Measurements from ENCODE around the gene RELCH. TPM values are rescaled to one million over a fixed set of nuclear protein-coding genes. Genes with fewer than 3 reads are reported as not detected.

The RELCH gene
- polyA plus RNA-seq, 2 of the 4 experiments (the other 2 are of a cell fraction), result 13.5 to 17.5 TPM

DNA sequence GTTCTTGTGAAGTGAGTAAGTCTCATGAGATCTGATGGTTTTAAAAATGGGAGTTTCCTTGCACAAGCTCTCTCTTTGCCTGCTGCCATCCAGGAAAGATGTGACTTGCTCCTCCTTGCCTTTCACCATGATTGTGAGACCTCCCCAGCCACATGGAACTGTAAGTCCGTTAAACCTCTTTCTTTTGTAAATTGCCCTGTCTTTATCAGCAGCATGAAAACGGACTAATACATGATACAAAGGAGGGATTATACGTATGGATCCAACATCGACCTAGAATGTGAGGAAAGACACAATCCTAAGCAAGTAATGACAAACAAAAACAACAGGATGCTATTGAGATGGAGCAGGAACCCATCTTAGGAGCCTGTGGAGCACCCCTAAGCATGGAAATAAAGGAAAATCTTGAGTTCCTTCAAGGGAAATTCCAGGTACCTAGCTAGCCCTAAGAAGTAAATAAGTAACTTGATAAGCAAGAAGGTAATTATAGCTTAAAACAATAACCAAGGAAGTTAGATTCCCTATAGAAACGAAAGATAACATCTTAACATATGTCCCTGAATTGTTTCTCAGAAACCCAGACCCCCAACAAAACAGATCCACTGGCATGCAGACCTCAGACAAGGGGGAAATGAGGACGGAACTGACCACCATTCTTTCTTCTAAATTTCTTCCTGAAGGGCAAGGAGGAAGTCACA lies 136.6 kb downstream of the RELCH start (continued):
- no peak for TF ChIP-seq CEBPB (IDR thresholded peaks at IDR 0.05)
- no peak for TF ChIP-seq RARB (CRISPR knock-in tag; IDR thresholded peaks at IDR 0.05)
- TF ChIP-seq NR3C1 (IDR thresholded peaks at IDR 0.05), result no peak
- TF ChIP-seq POLR2A (IDR thresholded peaks at IDR 0.05; ENCODE audit: low read length), result no peak
- no peak for TF ChIP-seq MYC (IDR thresholded peaks at IDR 0.05; ENCODE audit: borderline replicate concordance, low read length)
- TF ChIP-seq RCOR1 (IDR thresholded peaks at IDR 0.05; ENCODE audit: low read depth, low read length), result no peak
- TF ChIP-seq, protein P1, sequence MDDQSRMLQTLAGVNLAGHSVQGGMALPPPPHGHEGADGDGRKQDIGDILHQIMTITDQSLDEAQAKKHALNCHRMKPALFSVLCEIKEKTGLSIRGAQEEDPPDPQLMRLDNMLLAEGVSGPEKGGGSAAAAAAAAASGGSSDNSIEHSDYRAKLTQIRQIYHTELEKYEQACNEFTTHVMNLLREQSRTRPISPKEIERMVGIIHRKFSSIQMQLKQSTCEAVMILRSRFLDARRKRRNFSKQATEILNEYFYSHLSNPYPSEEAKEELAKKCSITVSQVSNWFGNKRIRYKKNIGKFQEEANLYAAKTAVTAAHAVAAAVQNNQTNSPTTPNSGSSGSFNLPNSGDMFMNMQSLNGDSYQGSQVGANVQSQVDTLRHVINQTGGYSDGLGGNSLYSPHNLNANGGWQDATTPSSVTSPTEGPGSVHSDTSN (IDR thresholded peaks at IDR 0.05), result no peak

DNA sequence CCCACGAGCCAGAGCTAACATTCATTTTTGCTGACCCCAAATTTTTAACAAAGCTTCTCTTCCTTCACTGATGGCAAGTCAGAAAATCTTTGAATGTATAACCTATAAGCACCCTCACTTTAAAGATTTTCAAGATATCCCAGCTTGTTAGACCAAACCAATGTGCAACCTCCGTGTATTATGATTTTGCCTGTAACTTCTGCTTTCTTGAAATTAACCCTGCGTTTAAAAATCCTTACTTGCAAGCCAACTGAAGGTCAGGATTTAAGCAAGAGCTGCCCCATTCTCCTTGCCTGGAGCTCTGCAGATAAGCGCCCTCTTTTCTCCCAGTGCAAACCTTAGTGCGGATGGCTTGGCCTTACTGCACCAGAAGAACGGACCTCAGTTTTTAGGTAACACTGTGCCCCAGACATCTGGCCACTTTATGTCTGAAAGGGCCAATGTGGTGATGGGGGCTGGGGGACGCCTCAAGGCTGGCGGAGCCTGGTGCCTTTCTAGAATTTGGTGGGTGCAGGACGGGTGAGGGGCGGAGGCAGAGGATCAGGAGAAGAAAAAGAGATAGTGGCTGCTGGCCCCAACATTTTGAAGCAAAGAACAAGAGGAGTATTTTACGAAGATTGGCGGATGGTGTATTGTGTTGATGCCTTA lies 137.2 kb downstream of the RELCH start:
- WGBS (ENCODE audit: missing lambda C conversion rate), result 72% methylated on average over 11 of the region's 12 CpGs
- H3K4me3 ChIP-seq, result peak overlapping the region; percentile 70
- TF ChIP-seq EHMT2 (IDR thresholded peaks at IDR 0.05; ENCODE audit: low read depth) (no peak), KDM1A (IDR thresholded peaks at IDR 0.05; ENCODE audit: low read depth) (no peak), MAFK (IDR thresholded peaks at IDR 0.05; ENCODE audit: partially characterized antibody) (peak; percentile 35)
- no peaks in the 10 kb centered on the region for H3K9me3 ChIP-seq
- peak overlapping the region; percentile 94 for H3K4me2 ChIP-seq
- ChIA-PET CTCF (interaction anchor here (0.8 to 3.0 kb wide), 7 partner anchors 9 to 259 kb away, joined by 3 to 14 read pairs (median 7); no protein-coding TSS in a partner anchor), POLR2A (no interaction called here)
- ATAC-seq (no peak), FAIRE-seq (no peak), DNase-seq (ENCODE audit: low read depth in 1 of 2, low spot score in 1 of 2) (no peak)
- H3K4me1 ChIP-seq, result peaks cover 11% of the 10 kb centered on the region; the same call in 2 of the 3 replicates
- H3K27ac ChIP-seq, result peak overlapping the region in 1 of 2 experiments; percentile 81; a peak in 2 of 6 replicates

DNA sequence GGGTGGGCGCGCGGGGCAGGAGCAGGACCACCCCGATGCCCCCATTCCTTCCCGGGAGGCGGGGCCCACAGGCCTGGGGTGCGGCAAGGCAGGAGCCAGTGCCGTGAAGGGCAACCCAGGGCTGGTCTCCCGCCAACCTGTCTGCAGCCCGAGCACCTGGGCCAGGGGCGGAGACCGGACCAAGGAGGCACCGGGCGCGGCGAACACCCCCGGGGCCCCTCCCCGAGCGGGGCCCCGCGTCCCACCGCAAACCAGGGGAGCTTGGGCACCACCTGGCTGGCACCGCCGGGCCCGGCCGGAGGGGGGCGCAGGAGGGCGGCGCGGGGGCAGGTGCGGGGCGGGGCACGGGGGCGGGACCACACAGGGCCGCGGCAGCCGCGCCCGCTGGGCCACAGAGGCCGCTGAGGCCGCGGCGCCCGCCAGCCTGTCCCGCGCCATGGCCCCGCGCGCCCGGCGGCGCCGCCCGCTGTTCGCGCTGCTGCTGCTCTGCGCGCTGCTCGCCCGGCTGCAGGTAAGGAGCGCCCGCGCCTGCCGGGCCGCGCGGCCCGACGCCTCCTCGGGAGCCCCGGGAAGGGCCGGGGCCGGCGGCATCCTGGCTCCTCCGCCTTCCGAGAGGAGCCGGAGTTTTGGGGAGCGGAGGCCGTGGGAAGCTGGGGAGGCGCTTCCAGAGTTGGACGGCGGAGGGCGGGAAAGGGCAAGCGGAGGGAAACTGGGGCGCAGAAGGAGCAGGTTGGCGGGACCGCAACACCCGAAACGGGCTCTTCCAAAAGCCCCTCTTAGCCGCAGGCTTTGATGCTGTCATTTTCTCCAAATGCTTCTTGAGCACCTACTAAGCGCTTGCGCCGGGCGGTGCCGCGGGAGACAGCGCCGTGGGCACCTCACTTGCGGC lies 138.1 kb downstream of the RELCH start, which contains the start of gene TNFRSF11A:
TSS of gene TNFRSF11A (plus strand) at position 394 of the 889 bp plus-strand sequence. CDS start at position 437, 43 bp downstream.
- POLR2A ChIA-PET, result no interaction called here
- peak within 1 kb of the TSS; percentile 70 for H3K4me3 ChIP-seq
- no peak for FAIRE-seq
- CTCF ChIA-PET, result interaction anchor here (0.9 to 3.0 kb wide), 10 partner anchors 10 to 259 kb away, joined by 3 to 14 read pairs (median 4); no protein-coding TSS in a partner anchor
- peak within 1 kb of the TSS; percentile 72 to 81 for H3K27ac ChIP-seq
- ATAC-seq, result peak; percentile 89 to 90
- H3K9me3 ChIP-seq, result no peaks in the 10 kb centered on the region
- peak within 1 kb of the TSS; percentile 94 for H3K4me2 ChIP-seq
- peak; percentile 38 to 57 for DNase-seq (ENCODE audit: low read depth in 1 of 2, low spot score in 1 of 2)
- H3K4me1 ChIP-seq, result peaks cover 19% of the 10 kb centered on the region
- 2% methylated on average over 25 of the region's 99 CpGs for WGBS (ENCODE audit: missing lambda C conversion rate)
- TF ChIP-seq ZNF302 (CRISPR knock-in tag; IDR thresholded peaks at IDR 0.05), result no peak
- TF ChIP-seq POLR2A (IDR thresholded peaks at IDR 0.05; ENCODE audit: low read length), result peak; percentile 66
- TF ChIP-seq MAFK (IDR thresholded peaks at IDR 0.05; ENCODE audit: partially characterized antibody), result no peak
- TF ChIP-seq CEBPB (IDR thresholded peaks at IDR 0.05), result no peak
- TF ChIP-seq, protein P2, sequence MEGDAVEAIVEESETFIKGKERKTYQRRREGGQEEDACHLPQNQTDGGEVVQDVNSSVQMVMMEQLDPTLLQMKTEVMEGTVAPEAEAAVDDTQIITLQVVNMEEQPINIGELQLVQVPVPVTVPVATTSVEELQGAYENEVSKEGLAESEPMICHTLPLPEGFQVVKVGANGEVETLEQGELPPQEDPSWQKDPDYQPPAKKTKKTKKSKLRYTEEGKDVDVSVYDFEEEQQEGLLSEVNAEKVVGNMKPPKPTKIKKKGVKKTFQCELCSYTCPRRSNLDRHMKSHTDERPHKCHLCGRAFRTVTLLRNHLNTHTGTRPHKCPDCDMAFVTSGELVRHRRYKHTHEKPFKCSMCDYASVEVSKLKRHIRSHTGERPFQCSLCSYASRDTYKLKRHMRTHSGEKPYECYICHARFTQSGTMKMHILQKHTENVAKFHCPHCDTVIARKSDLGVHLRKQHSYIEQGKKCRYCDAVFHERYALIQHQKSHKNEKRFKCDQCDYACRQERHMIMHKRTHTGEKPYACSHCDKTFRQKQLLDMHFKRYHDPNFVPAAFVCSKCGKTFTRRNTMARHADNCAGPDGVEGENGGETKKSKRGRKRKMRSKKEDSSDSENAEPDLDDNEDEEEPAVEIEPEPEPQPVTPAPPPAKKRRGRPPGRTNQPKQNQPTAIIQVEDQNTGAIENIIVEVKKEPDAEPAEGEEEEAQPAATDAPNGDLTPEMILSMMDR (IDR thresholded peaks at IDR 0.05), result peak; percentile 61
- TF ChIP-seq EHF (CRISPR knock-in tag; IDR thresholded peaks at IDR 0.05), result no peak
- no peak for TF ChIP-seq BHLHE40 (IDR thresholded peaks at IDR 0.05; ENCODE audit: low read depth, low read length)
- peak; percentile 81; the same call in 1 of the 2 replicates for TF ChIP-seq RNF2 (IDR thresholded peaks at IDR 0.05; ENCODE audit: borderline replicate concordance, low read depth)
- no peak for TF ChIP-seq JUN (IDR thresholded peaks at IDR 0.05)
- TF ChIP-seq, protein P3, sequence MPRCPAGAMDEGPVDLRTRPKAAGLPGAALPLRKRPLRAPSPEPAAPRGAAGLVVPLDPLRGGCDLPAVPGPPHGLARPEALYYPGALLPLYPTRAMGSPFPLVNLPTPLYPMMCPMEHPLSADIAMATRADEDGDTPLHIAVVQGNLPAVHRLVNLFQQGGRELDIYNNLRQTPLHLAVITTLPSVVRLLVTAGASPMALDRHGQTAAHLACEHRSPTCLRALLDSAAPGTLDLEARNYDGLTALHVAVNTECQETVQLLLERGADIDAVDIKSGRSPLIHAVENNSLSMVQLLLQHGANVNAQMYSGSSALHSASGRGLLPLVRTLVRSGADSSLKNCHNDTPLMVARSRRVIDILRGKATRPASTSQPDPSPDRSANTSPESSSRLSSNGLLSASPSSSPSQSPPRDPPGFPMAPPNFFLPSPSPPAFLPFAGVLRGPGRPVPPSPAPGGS (IDR thresholded peaks at IDR 0.05), result 0 out of 3 replicates have a peak, but pooled peaks have one; percentile 47
- TF ChIP-seq SMC3 (IDR thresholded peaks at IDR 0.05), result peak; percentile 52
- TF ChIP-seq HOXA7 (CRISPR knock-in tag; IDR thresholded peaks at IDR 0.05), result no peak
- TF ChIP-seq EP300 (IDR thresholded peaks at IDR 0.05), result no peak
- TF ChIP-seq, protein P4, sequence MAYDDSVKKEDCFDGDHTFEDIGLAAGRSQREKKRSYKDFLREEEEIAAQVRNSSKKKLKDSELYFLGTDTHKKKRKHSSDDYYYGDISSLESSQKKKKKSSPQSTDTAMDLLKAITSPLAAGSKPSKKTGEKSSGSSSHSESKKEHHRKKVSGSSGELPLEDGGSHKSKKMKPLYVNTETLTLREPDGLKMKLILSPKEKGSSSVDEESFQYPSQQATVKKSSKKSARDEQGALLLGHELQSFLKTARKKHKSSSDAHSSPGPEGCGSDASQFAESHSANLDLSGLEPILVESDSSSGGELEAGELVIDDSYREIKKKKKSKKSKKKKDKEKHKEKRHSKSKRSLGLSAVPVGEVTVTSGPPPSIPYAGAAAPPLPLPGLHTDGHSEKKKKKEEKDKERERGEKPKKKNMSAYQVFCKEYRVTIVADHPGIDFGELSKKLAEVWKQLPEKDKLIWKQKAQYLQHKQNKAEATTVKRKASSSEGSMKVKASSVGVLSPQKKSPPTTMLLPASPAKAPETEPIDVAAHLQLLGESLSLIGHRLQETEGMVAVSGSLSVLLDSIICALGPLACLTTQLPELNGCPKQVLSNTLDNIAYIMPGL (CRISPR knock-in tag; IDR thresholded peaks at IDR 0.05; ENCODE audit: borderline replicate concordance), result no peak
- no peak for TF ChIP-seq SREBF2 (IDR thresholded peaks at IDR 0.05)
- no peak for TF ChIP-seq MAZ (IDR thresholded peaks at IDR 0.05; ENCODE audit: borderline replicate concordance, low read depth, low read length)
- no peak for TF ChIP-seq MYC (IDR thresholded peaks at IDR 0.05; ENCODE audit: borderline replicate concordance, low read length)
- TF ChIP-seq NFE2L2 (conservative IDR thresholded peaks at IDR 0.05; ENCODE audit: low read length), result no peak
- no peak for TF ChIP-seq TP53 (CRISPR knock-in tag; IDR thresholded peaks at IDR 0.05)
- peak; percentile 26 to 32; a peak in 3 of 5 replicates for TF ChIP-seq RAD21 (conservative IDR thresholded peaks at IDR 0.05 in 1 of 2, IDR thresholded peaks at IDR 0.05 in 1 of 2)
- TF ChIP-seq HDAC2 (IDR thresholded peaks at IDR 0.05), result no peak

All from A549 (cell line).